ENCODE measurements around the gene CCT3.

The CCT3 gene

DNA sequence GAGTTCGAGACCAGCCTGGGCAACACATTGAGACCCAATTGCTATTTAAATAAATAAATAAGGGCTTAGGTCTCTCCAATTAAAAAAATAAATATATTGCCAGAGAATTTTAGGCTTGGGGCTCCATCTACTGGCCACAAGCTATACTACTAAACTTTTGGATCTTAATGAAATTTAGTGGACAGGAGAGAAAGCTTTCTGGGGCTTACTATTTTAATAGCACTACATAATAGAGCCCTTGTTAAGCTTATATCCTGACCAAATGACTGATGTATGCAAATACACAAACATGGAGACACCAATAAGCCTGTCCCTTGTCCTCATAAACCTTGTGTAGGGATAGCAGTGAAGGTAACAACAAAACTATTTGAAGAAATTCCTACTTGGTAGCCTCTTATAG lies 18.4 kb downstream of the CCT3 start:
- DNase-seq = peak; percentile 16

DNA sequence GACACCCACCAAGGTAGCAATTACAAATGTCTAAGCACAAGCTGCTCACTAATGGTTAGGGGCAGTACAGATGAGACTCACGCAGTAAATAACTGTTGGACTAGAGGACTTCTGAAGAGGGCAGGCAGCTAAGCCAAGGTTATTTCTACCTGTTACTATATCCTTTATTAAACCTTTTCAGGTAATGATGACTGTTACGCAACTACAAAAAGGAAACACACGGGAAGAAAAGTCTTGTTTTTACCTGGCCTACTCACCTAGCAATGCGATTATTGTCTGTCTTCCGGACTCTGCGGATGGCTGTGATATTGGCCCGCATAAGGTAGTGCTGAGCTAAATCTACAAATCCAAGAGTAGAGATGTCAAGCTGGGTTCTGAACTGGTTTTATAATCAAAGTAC lies 21.2 kb downstream of the CCT3 start:
- no peak for DNase-seq

DNA sequence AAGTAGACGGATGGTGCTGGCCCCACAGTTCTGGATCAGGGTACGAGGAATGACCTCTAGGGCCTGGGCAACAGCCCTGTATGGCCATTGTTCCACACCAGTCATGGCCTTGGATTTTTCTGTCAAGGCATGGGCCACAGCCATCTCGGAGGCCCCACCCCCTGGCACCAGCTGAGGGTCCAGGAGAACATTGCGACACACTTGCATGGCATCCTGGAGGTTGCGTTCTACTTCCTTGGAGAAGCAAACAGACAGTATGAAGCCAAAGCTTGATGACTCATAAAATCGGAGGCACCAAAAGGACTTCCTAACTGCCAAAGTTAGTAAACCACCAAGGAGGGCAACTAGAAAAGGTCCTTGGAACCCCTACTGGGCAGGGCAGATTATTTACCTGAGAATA lies 27.1 kb downstream of the CCT3 start:
- DNase-seq = no peak

DNA sequence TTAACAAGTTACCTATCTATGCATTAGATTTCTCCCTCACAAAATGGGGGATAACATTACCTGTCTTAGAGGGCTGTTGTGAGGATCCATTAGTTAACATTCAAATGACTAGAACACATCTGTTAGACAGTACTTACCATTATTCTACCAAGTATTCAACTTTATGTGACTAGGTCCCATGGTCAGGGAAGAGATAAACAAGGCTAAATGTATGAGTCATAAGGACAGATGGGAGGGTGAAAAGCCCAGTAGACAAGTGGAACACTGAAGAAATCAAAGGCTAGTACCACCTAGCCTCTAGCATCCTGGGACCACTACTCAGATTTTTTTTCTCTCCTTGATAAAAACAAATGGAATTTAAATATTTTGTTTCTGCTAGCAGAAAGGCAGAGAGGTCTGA lies 30.0 kb downstream of the CCT3 start:
- no peak for DNase-seq

DNA sequence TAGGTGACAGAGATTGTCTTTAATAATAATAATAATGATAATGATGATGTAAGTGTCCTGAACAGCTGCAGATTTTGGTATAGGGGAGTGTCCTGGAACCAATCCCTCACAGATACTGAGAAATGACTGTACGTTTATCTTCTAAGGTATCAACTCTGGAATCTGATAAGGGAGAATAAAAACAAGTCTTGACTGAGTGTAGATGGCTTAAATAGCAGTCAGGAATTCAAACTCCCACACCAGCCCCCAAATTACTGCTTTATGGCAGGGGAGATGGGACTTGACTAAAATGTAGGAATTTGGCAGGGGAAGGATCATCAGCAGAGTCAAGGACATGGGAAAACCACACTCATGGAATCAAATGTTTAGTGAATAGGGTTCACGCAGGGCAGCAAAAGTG lies 32.9 kb downstream of the CCT3 start:
- no peak for DNase-seq

DNA sequence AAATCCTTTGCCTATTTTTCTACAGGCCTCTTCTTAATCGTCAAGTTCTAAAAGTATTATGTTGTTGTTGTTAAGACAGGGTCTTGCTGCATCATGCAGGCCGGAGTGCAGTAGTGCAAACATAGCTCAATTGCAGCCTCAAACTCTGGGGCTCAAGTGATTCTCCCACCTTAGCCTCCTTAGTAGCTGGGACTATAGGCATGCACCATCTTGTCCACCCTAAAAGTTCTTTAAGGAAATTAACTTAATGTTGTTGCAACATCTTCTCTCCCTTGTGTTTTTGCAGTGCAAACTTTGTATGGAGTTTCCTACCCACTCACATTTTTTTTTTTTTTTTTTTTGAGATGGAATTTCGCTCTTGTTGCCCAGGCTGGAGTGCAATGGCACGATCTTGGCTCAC lies 34.9 kb downstream of the CCT3 start:
- DNase-seq = no peak

DNA sequence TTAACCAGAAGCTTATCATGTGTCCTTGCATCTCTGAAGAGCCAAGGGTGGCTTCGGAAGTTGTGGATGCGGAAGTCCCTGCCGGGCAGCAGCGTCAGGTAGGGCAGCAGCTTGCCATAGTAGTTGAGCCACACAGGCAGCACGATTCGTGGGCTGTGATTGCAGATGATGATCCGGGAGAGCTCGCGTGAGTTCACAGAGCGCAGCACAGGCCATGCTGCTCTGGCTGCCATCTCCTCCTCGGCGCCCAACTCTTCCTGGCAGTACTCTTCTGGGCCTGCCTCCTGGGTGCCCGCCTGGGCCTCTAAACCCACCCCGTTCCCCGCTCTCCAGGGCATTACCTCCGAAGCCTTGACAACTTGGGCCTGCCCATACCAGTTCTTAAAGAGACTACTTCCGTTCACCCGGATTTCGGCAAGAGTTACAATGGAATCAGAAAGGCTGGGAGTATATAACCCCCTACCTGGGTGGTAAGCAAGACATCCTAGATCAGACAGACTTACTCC lies 39.2 kb downstream of the CCT3 start, which contains the start of gene VHLL:
Gene VHLL, minus strand, starts transcription at position 456 of the 506 bp plus-strand sequence. Its CDS starts 118 bp downstream, at position 338.
- DNase-seq = no peak

DNA sequence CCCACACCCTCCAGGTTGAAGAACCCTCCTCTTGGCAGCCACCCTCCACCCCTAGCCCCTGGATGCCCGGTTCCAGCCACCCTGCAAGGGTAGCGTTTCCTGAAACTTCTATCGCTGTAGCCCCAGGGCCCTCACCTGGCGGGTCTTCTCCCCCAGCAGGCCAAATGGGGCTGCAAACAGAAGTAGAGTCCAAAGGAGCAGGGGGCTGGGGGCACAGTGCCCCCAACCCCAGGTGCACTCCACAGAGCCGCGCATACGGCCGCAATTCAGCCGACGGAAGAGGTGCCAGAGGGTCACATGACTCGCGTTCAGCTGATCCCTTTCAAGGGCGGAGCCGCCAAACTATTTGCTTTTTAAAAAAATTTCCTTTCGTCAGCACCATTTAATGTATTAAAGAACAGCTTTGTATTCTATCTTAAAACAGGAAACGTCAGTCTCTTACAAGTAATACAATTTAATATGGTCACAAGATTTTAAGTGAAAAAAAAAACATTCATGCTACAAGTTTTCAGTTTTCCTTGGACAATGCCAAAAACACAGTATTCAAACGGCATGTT lies 42.6 kb downstream of the CCT3 start, which contains the start of gene GLMP:
Gene GLMP, minus strand, starts transcription at position 289 of the 557 bp plus-strand sequence. Its CDS starts 34 bp downstream, at position 255.
- DNase-seq = peak; percentile 59

DNA sequence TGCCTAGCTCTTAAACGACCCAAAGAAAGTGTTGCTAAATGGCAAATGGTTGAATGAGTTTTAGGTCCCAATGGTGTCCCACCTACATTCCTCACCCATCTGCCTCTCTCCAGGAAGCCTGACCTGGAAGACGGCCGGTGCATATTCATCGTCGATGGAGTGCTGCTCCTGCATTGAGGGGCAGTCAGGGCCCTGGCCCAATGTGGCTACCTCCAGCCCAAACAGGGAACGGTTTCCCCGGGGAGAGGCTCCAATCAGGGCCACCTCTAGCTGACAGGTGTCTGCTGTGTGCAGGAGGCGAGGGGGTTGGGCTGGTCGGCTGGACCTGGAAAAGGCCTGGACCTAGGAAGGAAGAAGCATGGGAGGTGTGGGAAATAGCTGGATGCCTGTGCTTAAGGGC lies 44.2 kb downstream of the CCT3 start:
- DNase-seq = no peak

DNA sequence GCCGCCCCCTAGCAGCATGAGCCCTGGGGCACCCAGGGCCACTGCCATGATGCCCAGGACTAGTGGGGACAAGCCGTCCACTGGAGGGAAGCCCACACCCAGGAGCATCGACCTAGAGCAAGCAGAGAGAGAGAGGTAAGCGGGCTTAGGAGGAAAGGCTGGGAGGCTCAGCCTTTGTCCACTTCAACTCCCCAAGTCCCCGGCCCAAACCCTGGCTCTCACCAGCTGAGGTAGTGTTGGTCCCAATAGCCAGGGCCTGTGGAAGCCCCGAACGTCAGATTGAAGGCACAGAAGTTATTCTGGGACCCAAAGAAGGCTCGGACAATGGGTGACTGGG lies 45.0 kb downstream of the CCT3 start:
- no peak for DNase-seq

DNA sequence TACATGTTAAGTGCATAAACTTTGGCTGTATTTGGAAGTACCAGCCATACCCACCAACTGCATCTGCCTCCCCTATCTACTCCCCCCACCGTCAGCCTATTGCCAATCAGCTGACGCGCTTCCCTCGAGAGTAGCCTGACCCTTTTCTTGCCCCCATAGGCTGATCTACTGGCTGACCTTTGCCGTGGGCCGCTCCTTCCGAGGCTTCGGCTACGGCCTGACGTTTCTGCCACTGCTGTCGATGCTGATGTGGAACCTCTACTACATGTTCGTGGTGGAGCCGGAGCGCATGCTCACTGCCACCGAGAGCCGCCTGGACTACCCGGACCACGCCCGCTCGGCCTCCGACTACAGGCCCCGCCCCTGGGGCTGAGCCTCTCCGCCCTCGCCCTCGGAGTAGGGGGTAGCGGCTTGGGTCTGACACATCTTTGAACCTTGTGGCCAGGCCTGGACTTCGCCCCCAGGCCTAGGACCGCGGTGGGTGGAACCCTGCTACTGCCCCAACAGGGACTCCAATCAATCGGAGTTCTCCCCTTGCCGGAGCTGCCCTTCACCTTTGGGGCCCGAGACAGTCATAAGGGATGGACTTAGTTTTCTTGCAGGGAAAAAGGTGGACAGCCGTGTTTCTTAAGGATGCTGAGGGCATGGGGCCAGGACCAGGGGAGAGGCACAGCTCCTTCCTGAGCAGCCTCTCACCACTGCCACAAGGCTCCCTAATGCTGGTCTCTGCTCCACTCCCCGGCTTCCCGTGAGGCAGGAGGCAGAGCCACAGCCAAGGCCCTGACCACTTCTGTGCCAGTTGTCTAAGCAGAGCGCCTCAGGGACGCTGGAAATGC lies 46.6 kb downstream of the CCT3 start:
- peak; percentile 74 for DNase-seq

DNA sequence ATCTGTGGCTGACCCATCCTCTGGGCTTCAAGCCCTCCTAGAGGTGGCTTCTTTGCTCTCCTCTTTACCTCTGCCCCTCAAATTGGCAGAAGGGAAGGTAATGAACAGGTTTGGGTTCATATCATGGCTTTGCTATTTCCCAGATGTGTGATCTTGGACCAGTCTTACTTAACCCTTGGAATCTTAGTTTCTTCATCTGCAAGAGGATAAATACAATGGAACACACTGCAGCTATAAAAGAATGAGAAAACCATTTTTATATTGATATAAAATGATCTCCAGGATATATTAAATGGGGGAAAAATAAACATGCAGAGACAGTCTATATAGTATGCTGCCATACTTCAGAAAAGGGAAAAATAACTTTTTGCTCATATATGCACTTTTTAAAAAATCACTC lies 48.2 kb downstream of the CCT3 start:
- DNase-seq = no peak

DNA sequence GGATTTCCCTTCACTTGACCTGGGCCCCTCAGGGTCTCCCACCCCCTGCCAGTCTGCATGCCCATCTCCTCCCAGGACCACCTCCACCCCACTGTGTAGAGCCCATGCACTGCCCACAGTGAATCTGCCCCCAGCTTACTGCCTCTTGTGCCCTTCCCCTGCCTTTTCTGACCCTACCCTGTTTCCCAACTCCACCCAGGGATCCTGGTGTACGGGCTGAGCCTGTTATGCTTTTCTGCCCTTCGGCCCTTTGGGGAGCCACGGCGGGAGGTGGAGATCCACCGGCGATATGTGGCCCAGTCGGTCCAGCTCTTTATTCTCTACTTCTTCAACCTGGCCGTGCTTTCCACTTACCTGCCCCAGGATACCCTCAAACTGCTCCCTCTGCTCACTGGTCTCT lies 52.0 kb downstream of the CCT3 start:
- no peak for DNase-seq

DNA sequence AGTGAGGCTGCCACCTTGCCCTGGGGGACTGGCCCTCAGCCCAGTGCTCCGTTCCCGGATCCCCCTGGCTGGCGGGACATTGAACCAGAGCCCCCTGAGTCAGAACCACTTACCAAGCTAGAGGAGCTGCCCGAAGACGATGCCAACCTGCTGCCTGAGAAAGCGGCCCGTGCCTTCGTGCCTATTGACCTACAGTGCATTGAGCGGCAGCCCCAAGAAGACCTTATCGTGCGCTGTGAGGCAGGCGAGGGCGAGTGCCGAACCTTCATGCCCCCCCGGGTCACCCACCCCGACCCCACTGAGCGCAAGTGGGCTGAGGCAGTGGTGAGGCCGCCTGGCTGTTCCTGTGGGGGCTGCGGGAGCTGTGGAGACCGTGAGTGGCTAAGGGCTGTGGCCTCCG lies 52.7 kb downstream of the CCT3 start:
- no peak for DNase-seq

DNA sequence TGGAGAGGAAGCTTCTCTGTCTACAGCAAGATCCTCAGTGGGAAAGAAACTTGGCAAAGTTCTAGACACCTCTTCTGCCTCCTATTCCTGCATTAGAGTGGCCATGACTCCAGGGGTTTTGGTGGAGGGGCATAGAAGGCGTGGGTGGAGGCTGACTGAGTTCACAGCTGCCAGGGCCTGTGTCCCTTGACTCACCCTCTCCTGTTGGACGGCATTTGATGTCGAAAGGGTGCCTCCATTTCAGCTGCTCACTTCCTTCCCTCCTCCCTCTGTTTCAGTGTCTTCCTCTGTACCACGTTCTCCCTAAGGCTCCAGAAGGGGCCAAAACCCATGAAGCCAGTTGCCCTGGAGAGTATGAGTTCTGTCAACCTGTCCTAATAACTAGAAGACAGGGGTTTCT lies 53.3 kb downstream of the CCT3 start:
- no peak for DNase-seq

DNA sequence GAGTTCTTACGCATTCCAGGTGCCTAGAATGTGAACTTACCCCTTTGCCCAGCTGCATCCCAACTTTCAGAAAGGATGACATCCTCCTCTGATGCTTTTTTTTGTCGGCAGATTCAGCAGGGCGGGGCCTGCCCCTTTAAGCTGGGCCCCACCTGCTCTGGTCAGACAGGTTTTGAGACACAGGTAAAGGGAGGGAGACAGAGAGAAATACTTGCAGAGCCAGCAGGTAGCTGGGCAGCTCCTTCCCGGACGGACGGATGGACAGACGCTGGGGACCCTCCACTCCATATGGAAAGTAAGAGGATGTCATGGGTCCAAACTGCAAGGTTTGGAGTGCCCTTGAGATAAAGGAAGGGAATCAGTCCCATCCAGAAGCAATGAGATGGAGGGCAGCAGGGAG lies 54.0 kb downstream of the CCT3 start, which contains the start of gene TMEM79:
Gene TMEM79, plus strand, starts transcription at position 214 of the 400 bp plus-strand sequence. CDS start 902 bp downstream, outside the sequence.
- DNase-seq = no peak

DNA sequence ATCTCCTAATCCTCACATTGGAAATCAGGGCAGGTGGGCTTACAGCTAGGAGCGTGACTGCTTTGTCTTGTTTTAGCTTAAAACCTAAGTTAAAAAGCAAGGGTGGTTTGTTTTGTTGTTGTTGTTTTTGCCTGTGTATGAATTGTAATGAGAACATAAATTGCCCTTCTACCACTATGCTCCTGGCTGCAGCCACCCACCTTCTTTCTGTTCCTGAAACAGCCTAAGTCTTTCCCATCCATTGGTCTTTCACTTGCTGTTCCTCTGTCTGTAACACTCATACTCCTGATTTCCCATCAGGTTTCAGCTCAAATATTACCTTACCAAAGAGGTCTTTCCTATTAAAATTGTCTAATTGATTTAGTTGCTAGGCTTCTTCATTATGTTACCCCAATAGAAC lies 54.6 kb downstream of the CCT3 start:
- DNase-seq = no peak

DNA sequence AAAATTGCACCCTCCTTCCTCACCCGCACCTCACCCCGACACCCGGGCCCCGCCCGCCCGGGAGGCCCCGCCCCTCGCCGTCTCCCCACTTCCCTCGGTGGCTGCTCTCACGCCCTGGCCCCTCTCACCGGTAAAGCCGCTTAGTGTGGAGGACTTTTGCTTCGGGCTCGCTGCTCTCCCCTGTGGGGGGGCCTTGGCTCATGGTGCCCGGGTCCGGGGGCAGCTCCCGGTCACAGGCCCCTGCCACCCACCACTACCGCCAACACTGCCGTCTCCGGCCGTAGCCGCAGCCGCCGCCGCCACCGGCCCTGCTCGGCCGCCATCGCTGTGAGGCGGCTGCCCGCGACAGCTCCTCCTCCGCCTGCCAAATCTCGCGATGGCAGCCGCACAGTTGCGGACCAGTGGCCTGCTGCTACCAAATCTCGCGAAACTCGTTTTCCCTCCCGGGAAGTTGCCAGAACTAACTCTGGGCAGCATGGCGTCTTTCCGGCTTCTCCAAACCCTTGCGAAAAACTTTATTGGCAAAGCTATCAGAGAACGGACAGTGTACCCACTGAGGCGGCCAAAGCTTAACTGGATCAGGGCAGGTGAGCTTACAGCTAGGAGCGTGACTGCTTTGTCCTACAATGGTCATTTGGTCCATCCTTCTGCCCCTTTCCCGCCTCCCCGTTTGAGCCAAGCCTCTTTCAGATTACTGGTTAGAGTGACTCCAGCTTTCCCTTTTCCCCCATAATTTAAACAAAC lies 55.4 kb downstream of the CCT3 start, which contains the start of gene SMG5:
Gene SMG5, minus strand, starts transcription at position 347 of the 744 bp plus-strand sequence. Its CDS starts 145 bp downstream, at position 202.
- DNase-seq = peak; percentile 99

DNA sequence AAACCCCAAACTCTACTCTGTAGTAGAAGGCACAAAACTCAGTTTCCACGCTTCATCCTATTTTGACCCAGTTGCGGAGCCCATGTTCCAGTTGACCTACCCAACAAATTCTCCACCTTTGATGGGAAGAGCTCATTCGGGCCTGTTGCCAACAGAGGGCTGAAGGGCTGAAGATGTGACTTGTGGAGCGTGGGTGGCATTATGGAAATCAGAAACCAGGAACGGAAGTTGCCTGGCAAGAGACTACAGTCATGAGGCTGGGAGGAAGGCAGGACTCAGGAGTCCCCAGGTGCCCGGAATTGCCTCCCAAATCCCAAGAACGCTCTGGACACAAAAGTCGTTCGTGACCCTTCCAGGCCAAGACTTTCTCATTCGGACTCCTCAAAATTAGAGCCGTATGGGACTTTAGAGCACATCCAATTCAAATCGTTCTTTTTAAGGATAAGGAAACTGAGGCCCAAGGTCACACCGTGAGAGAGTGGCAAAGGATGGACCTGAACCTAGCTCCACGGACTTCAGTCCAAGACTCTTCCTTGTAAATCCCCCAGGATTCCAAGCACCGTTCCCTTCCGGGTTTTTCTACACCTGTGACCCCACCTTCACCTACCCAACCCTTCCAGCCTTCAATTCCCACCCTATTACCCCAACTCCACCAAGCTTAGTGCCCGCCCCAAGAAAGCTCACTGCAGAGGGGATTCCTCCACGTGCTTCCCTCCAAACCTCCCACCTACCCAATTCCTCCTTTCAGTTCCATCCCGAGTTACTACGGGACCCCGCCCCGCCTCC lies 56.2 kb downstream of the CCT3 start:
- DNase-seq = no peak

DNA sequence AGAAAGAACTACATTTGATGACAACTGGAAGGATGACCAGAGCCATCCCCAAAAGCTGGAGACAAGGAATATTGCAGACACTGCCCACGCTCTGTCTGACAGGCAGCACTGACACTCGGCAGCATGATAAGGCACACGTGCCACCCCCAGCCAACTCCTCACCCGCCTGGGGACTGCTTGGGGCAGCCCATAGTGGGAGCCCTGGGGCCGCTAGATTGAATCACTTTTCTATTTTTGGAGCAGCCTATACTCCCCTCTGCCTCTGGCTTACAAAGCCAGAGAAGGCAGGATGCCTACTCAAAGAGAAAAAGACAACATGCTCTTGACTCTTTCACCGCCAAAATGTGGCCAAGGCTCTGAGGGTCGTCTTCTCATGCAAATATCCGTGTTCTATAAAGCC lies 56.8 kb downstream of the CCT3 start:
- peak; percentile 17 for DNase-seq

DNA sequence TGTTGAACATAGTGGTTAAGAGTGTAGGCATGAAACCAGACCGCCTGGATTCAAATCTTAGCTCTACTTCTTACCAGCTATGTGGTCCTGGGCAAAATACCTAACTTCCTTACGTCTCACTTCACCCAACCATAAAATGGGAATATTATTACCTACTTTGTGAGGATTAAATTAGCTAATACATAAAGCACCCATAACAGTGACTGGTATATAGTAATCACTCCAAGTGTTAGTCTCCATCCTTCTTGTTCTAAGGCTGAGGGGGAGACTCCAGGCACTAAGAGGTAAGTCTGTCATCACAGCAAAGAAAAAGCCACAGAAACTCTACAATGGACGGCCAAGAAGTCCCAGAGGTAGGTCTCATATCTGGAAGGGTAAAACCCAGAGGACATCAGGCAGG lies 58.3 kb downstream of the CCT3 start:
- DNase-seq = no peak

DNA sequence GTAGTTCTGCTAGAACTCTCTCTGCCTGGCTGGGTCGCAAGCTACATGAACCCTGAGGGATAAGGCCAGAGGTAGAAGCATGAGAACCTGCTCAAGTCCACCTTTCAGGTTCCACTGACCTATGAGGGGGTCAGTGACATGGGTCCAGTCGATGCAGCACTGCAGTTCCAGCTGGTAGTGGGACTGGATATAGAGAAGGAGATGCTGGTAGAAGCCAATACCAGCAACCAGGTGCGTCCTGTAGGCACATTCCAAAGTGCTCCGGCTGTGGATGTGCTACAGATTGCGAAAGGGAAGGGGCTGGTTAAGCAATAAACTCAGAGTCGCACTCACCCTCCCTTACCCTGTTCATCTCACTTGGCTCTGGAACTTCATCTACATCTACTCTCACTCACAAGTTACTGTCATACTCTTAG lies 61.1 kb downstream of the CCT3 start:
- DNase-seq = no peak
